Spleen (tissue), 7 donors: ENCODE measurements around the gene ZC3H12D.

Experiments
- CTCF ChIP-seq, 11 experiments: fragments of 200-600 bp in 7 of 11; fragments of 450-650 bp in 4 of 11; sonication (generic) in 4 of 11; IDR thresholded peaks in 8 of 11; conservative IDR thresholded peaks in 3 of 11; 1 replicate in 7 of 11; 2 replicates in 4 of 11; pipeline versions ENCODE4 v1.4.0 to v1.8.0; 2016 to 2021; ENCODE audit warnings: antibody characterized with exemption in 11 of 11, inconsistent platforms in 4 of 11, mild to moderate bottlenecking in 1 of 11
- POLR2A ChIP-seq, 3 donors: fragments of 450-650 bp; IDR thresholded peaks; one replicate each; pipeline ENCODE4 v1.5.1; 2017; ENCODE audit warnings: antibody characterized with exemption in 3 of 3, mild to moderate bottlenecking in 1 of 3
- POLR2AphosphoS5 ChIP-seq, 3 donors: sonication (generic); formaldehyde crosslinking; IDR thresholded peaks; one replicate each; pipeline ENCODE4 v1.5.1; 2017; ENCODE audit warnings: antibody characterized with exemption in 3 of 3
- donor health status: DM: no; HTN: no; CAD: no; lungs with moderate emphysema.
- donor health status: DM: no; HTN: no; CAD: no.
- donor health status: DM: no; HTN: no; CAD: no.

- TF ChIP-seq CTCF (IDR thresholded peaks at IDR 0.05 in 8 of 11, conservative IDR thresholded peaks at IDR 0.05 in 3 of 11) = no peak
- no peak for TF ChIP-seq POLR2AphosphoS5 (IDR thresholded peaks at IDR 0.05)
- no peak for TF ChIP-seq POLR2A (IDR thresholded peaks at IDR 0.05)
Measured at GRCh38 chr6:149446791-149447376, 37.9 kb downstream of the ZC3H12D start.
